Neural cell (in vitro differentiated cells): ENCODE results near the gene NBPF3. TPM values are rescaled to one million over a fixed set of nuclear protein-coding genes. Genes with fewer than 3 reads are reported as not detected.
"Not testable (repeated sequence)": the region's sequence is repeated elsewhere in the genome, so short reads cannot be mapped to it uniquely, and the experiment has no call there.

Experiments used
- H2AFZ ChIP-seq: fragments of 200-600, 300-800 bp; sonication (generic), shearing (Covaris generic); 2 replicates; pipeline ENCODE4 v1.6.0; 2014; ENCODE audit warnings: low read depth, mild to moderate bottlenecking, antibody characterized with exemption, low read length, moderate library complexity
- H3F3A ChIP-seq: fragments of 200-600 bp; shearing (Covaris generic); 2 replicates; pipeline ENCODE4 v1.6.1; 2016; ENCODE audit warnings: mild to moderate bottlenecking, moderate library complexity, mixed read lengths, antibody characterized with exemption, low read length; ENCODE audit not compliant: insufficient read depth, poor library complexity, severe bottlenecking
- H3K27ac ChIP-seq: fragments of 200-600, 300-800 bp; sonication (generic), shearing (Covaris generic); 2 replicates; pipeline ENCODE4 v1.5.1; 2014; ENCODE audit warnings: mild to moderate bottlenecking, low read length, moderate library complexity
- H3K27me3 ChIP-seq: fragments of 300-800, 200-600 bp; sonication (generic), shearing (Covaris generic); 2 replicates; pipeline ENCODE4 v1.6.0; 2014; ENCODE audit warnings: mild to moderate bottlenecking, low read depth, low read length, moderate library complexity; ENCODE audit not compliant: insufficient read depth
- H3K36me3 ChIP-seq: fragments of 300-800, 200-600 bp; sonication (generic), shearing (Covaris generic); 2 replicates; pipeline ENCODE4 v1.5.1; 2014; ENCODE audit warnings: mild to moderate bottlenecking, antibody characterized with exemption, low read length, moderate library complexity; ENCODE audit not compliant: insufficient read depth
- H3K4me2 ChIP-seq: fragments of 300-800, 200-600 bp; sonication (generic), shearing (Covaris generic); 2 replicates; pipeline ENCODE4 v1.6.0; 2014; ENCODE audit warnings: mild to moderate bottlenecking, low read length
- H3K4me3 ChIP-seq: fragments of 300-800, 200-600 bp; sonication (generic), shearing (Covaris generic); 2 replicates; pipeline ENCODE4 v1.5.1; 2014; ENCODE audit warnings: mild to moderate bottlenecking, low read length, moderate library complexity
- H3K79me2 ChIP-seq: fragments of 200-600 bp; shearing (Covaris generic); replicated peaks from 2 replicates; pipeline ENCODE4 v1.6.0; 2014; ENCODE audit warnings: mild to moderate bottlenecking, low read length, moderate library complexity; ENCODE audit not compliant: insufficient read depth
- H3K9ac ChIP-seq: fragments of 300-800, 200-600 bp; sonication (generic), shearing (Covaris generic); 2 replicates; pipeline ENCODE4 v1.6.1; 2016; ENCODE audit warnings: mild to moderate bottlenecking, low read length, mixed read lengths
- H3K9me2 ChIP-seq: fragments of 200-600 bp; shearing (Covaris generic); 2 replicates; pipeline ENCODE4 v1.6.1; 2016; ENCODE audit warnings: mild to moderate bottlenecking, low read length, mixed read lengths; ENCODE audit not compliant: insufficient read depth
- H3K9me3 ChIP-seq: fragments of 200-600, 300-800 bp; sonication (generic), shearing (Covaris generic); 2 replicates; pipeline ENCODE4 v1.6.1; 2016; ENCODE audit warnings: mild to moderate bottlenecking, mixed run types, low read length, moderate library complexity, mixed read lengths
- H4K20me1 ChIP-seq: fragments of 200-600 bp; shearing (Covaris generic); 2 replicates; pipeline ENCODE4 v1.6.1; 2016; ENCODE audit warnings: mild to moderate bottlenecking, mixed run types; ENCODE audit not compliant: insufficient read depth
- CTCF ChIP-seq: fragments of 450-650 bp; IDR thresholded peaks from 2 replicates; pipeline ENCODE4 v1.5.1; 2014; ENCODE audit warnings: antibody characterized with exemption, mild to moderate bottlenecking, moderate library complexity; ENCODE audit not compliant: poor library complexity, severe bottlenecking
- EP300 ChIP-seq: fragments of 450-650 bp; conservative IDR thresholded peaks from 2 replicates; pipeline ENCODE4 v1.6.1; 2014; ENCODE audit warnings: antibody characterized with exemption, mild to moderate bottlenecking, moderate library complexity; ENCODE audit not compliant: poor library complexity, severe bottlenecking
- EZH2 ChIP-seq: fragments of 200-600, 300-800 bp; shearing (Covaris generic), sonication (generic); IDR thresholded peaks from 2 replicates; pipeline ENCODE4 v1.6.1; 2014; ENCODE audit warnings: antibody characterized with exemption, low read length, borderline replicate concordance, mild to moderate bottlenecking; ENCODE audit not compliant: insufficient read depth, poor library complexity, severe bottlenecking
- MXI1 ChIP-seq: fragments of 450-650 bp; conservative IDR thresholded peaks from 2 replicates; pipeline ENCODE4 v1.6.1; 2014; ENCODE audit warnings: antibody characterized with exemption, mild to moderate bottlenecking; ENCODE audit not compliant: poor library complexity, severe bottlenecking
- POLR2AphosphoS5 ChIP-seq: IDR thresholded peaks from 2 replicates; pipeline ENCODE4 v1.6.1; 2012
- RAD21 ChIP-seq: fragments of 450-650 bp; conservative IDR thresholded peaks from 2 replicates; pipeline ENCODE4 v1.6.1; 2014; ENCODE audit warnings: antibody characterized with exemption, mild to moderate bottlenecking, moderate library complexity
- REST ChIP-seq: IDR thresholded peaks from 2 replicates; pipeline ENCODE4 v1.6.1; 2012; ENCODE audit warnings: borderline replicate concordance
- SMC3 ChIP-seq: fragments of 450-650 bp; conservative IDR thresholded peaks from 2 replicates; pipeline ENCODE4 v1.6.1; 2014; ENCODE audit warnings: antibody characterized with exemption, mild to moderate bottlenecking, moderate library complexity; ENCODE audit not compliant: poor library complexity
- TAF1 ChIP-seq: IDR thresholded peaks from 2 replicates; pipeline ENCODE4 v1.6.1; 2012; ENCODE audit warnings: low read depth
- polyA plus RNA-seq: library from polyadenylated mRNA; depleted of rRNA; stranded (reverse); fragments of >200 nt; gene quantifications from 2 replicates; pipeline ENCODE4 v1.2.3, GENCODE V29; 2014

Gene NBPF3
- polyA plus RNA-seq, 1 donor from 2014 or later, result 14.4 TPM

GRCh38 chr1:21454904-21455303 is 15.0 kb downstream of the NBPF3 start:
- not testable (repeated sequence) for H3K9ac ChIP-seq, H3K9me2 ChIP-seq, H3K4me2 ChIP-seq, H2AFZ ChIP-seq, H3K9me3 ChIP-seq, H3K27ac ChIP-seq, H3F3A ChIP-seq, H3K79me2 ChIP-seq, H3K4me3 ChIP-seq, H3K27me3 ChIP-seq, H4K20me1 ChIP-seq, H3K36me3 ChIP-seq

- H3K9me2 ChIP-seq, result no peaks in the 10 kb centered on the region
- no peaks in the 10 kb centered on the region for H4K20me1 ChIP-seq
- TF ChIP-seq CTCF (no peak), RAD21 (no peak), MXI1 (no peak), EP300 (no peak), SMC3 (no peak), POLR2AphosphoS5 (no peak), TAF1 (no peak), REST (no peak), EZH2 (no peak)
- H3K4me3 ChIP-seq, result no peak overlapping the region
- H2AFZ ChIP-seq, result no peak overlapping the region
- no peaks in the 10 kb centered on the region for H3K79me2 ChIP-seq
- H3K27me3 ChIP-seq, result no peaks in the 10 kb centered on the region
- H3F3A ChIP-seq, result no peaks in the 10 kb centered on the region
- no peak overlapping the region for H3K9ac ChIP-seq
- no peaks in the 10 kb centered on the region for H3K36me3 ChIP-seq
- H3K27ac ChIP-seq, result no peak overlapping the region
- H3K4me2 ChIP-seq, result no peak overlapping the region
- no peaks in the 10 kb centered on the region for H3K9me3 ChIP-seq
Observed at GRCh38 chr1:21457654-21458053, 17.7 kb downstream of the NBPF3 start.

- not testable (repeated sequence) for H3K79me2 ChIP-seq, H3K9me3 ChIP-seq, H3K36me3 ChIP-seq, H3K4me2 ChIP-seq, H4K20me1 ChIP-seq, H2AFZ ChIP-seq, H3K27ac ChIP-seq, H3K9me2 ChIP-seq, H3K27me3 ChIP-seq, H3F3A ChIP-seq, H3K9ac ChIP-seq, H3K4me3 ChIP-seq
Observed at GRCh38 chr1:21465127-21465526, 25.2 kb downstream of the NBPF3 start.

GRCh38 chr1:21467946-21468345 is 28.0 kb downstream of the NBPF3 start:
- not testable (repeated sequence) for H3K9ac ChIP-seq, H3K4me3 ChIP-seq, H3F3A ChIP-seq, H3K27ac ChIP-seq, H3K36me3 ChIP-seq, H3K4me2 ChIP-seq, H2AFZ ChIP-seq, H3K9me2 ChIP-seq, H4K20me1 ChIP-seq, H3K27me3 ChIP-seq, H3K9me3 ChIP-seq, H3K79me2 ChIP-seq
